ENCODE results near the gene TRNAU1AP.
"Not testable (repeated sequence)": the region's sequence is repeated elsewhere in the genome, so short reads cannot be mapped to it uniquely, and the experiment has no call there.

Gene TRNAU1AP

GRCh38 chr1:28519946-28520725, 32.7 kb upstream of the TRNAU1AP start:
- no peak for TF ChIP-seq CTCF (IDR thresholded peaks at IDR 0.05; ENCODE audit: insufficient read depth, low read length, missing control alignments)
- no peak for DNase-seq (ENCODE audit: low read depth, low spot score)
- POLR2A ChIA-PET, result interaction anchor here (0.7 kb wide), 1 partner anchor 62 kb away, joined by 3 read pairs; no protein-coding TSS in a partner anchor
- no peak overlapping the region for H3K4me3 ChIP-seq (ENCODE audit: low read depth, low read length)
- CTCF ChIA-PET, result interaction anchor here (1.1 to 6.0 kb wide), 2 partner anchors 84 to 271 kb away, joined by 4 to 114 read pairs; no protein-coding TSS in a partner anchor

- POLR2A ChIA-PET, result interaction anchor here (0.7 kb wide), 1 partner anchor 61 kb away, joined by 3 read pairs; no protein-coding TSS in a partner anchor
- CTCF ChIA-PET, result interaction anchor here (1.0 to 6.0 kb wide), 3 partner anchors 83 to 272 kb away, joined by 3 to 114 read pairs (median 4); no protein-coding TSS in a partner anchor
- not testable (repeated sequence) for DNase-seq (ENCODE audit: low read depth, low spot score); H3K4me3 ChIP-seq (ENCODE audit: low read depth, low read length)
Measured at GRCh38 chr1:28520796-28521195, 32.1 kb upstream of the TRNAU1AP start.

DNA sequence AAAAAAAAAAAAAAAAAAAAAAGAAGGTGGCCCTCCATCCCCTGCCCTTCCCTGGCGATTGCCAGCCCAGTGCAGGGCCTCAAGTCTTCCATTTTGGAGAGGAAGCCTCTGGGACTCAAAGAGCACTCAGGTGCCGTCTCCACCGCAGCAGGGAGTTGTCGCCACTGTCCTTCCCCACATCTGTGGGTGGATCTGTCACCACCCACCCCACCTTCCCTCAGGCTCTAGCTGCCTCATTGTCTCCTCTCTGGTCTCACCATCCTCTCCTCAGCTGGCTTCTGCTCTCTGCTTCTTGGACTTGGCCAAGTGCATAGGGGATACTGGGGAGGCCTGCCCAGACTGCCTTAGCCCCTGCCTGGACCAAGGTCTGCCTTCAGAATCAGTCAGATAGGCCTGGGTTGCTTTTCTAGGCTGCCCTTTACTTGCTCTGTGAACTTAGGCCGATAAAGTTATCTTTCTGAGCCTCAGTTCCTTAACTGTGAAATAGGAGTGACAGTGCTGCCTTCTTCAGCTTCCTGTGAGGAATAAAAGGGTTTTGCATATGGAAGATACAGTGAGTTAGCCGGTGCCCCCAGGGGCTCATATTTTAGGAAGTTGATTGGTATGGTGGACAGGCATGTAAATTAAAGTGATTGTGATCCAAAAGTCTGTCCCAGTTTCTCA, 31.3 kb upstream of the TRNAU1AP start:
- no peak for DNase-seq (ENCODE audit: low read depth, low spot score)
- no peak for TF ChIP-seq CTCF (IDR thresholded peaks at IDR 0.05; ENCODE audit: insufficient read depth, low read length, missing control alignments)
- ChIA-PET POLR2A (no interaction called here), CTCF (interaction anchor here (0.6 to 6.0 kb wide), 4 partner anchors 82 to 354 kb away, joined by 3 to 114 read pairs (median 6); no protein-coding TSS in a partner anchor)
- H3K4me3 ChIP-seq (ENCODE audit: low read depth, low read length), result no peak overlapping the region

- POLR2A ChIA-PET, result interaction anchor here (1.3 kb wide), 1 partner anchor 59 kb away, joined by 3 read pairs; no protein-coding TSS in a partner anchor
- not testable (repeated sequence) for H3K4me3 ChIP-seq (ENCODE audit: low read depth, low read length); DNase-seq (ENCODE audit: low read depth, low spot score)
- CTCF ChIA-PET, result interaction anchor here (1.1 to 2.8 kb wide), 2 partner anchors 81 to 163 kb away, joined by 4 to 9 read pairs; no protein-coding TSS in a partner anchor
Measured at GRCh38 chr1:28522537-28522936, 30.3 kb upstream of the TRNAU1AP start.

- DNase-seq (ENCODE audit: low read depth, low spot score); H3K4me3 ChIP-seq (ENCODE audit: low read depth, low read length): not testable (repeated sequence)
- ChIA-PET POLR2A (interaction anchor here (0.7 kb wide), 1 partner anchor 79 kb away, joined by 3 read pairs; no protein-coding TSS in a partner anchor), CTCF (interaction anchor here (0.6 to 1.1 kb wide), 2 partner anchors 13 to 165 kb away, joined by 3 read pairs; no protein-coding TSS in a partner anchor)
Measured at GRCh38 chr1:28525002-28525642, 27.8 kb upstream of the TRNAU1AP start.

DNA sequence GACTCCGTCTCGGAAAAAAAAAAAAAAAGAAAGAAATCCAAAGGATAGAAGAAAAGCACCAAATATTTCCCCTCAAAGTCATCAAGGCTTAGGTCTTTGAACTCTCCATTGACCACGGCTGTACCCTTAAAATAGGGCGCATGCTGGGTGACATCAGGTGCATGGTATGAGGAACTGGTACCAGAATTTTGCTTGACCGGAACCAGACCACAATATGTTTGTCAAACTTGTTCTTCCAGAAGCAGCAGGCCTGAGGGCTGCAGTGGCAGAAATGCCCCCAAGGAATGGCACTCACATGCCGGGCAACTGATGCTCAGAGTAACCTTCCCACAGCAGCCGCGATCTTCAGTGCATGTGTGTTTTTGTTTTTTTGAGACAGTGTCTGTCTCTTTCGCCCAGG, 26.0 kb upstream of the TRNAU1AP start:
- no peak for DNase-seq (ENCODE audit: low read depth, low spot score)

More for the DNA sequence above, 26.0 kb upstream of the TRNAU1AP start:
- CTCF ChIA-PET, result interaction anchor here (0.6 to 1.0 kb wide), 4 partner anchors 9 to 355 kb away, joined by 3 to 4 read pairs (median 3); no protein-coding TSS in a partner anchor
- TF ChIP-seq CTCF (IDR thresholded peaks at IDR 0.05; ENCODE audit: insufficient read depth, low read length, missing control alignments), result no peak
- no peak overlapping the region for H3K4me3 ChIP-seq (ENCODE audit: low read depth, low read length)
- POLR2A ChIA-PET, result interaction anchor here (0.7 kb wide), 1 partner anchor 22 kb away, joined by 3 read pairs; no protein-coding TSS in a partner anchor
